HepG2 (cell line): ENCODE data around the gene ZNF544. TPM values are rescaled to one million over a fixed set of nuclear protein-coding genes. Genes with fewer than 3 reads are reported as not detected.

ENCODE experiments used
- CBX1 ChIP-seq: IDR thresholded peaks from one replicate; pipeline ENCODE4 v1.6.1; 2016; ENCODE audit warnings: antibody characterized with exemption, low read depth
- CEBPB ChIP-seq: IDR thresholded peaks from 2 replicates; pipeline ENCODE4 v1.6.1; 2011; ENCODE audit warnings: low read depth, low read length, improper control_type of control experiment, borderline replicate concordance
- HNRNPH1 ChIP-seq: fragments of 200-400 bp; formaldehyde crosslinking; optimal IDR thresholded peaks from 2 replicates; pipeline ENCODE3; 2017; ENCODE audit warnings: mild to moderate bottlenecking, low read depth, low read length
- LRRFIP1 ChIP-seq: sonication (generic); formaldehyde crosslinking; conservative IDR thresholded peaks from 2 replicates; pipeline ENCODE4 v1.4.0; 2020; ENCODE audit warnings: missing genetic modification reagents
- MBD4 ChIP-seq: IDR thresholded peaks from 2 replicates; pipeline ENCODE4 v1.6.1; 2012; ENCODE audit warnings: low read length, inconsistent platforms, borderline replicate concordance
- NR2F2 ChIP-seq: IDR thresholded peaks from 2 replicates; pipeline ENCODE4 v1.6.1; 2012; ENCODE audit warnings: low read depth, inconsistent platforms, borderline replicate concordance
- PAX8 ChIP-seq: sonication (generic); formaldehyde crosslinking; IDR thresholded peaks from 2 replicates; pipeline ENCODE4 v1.8.0; 2022; ENCODE audit warnings: mild to moderate bottlenecking, missing genetic modification reagents, borderline replicate concordance
- PHF5A ChIP-seq: IDR thresholded peaks from one replicate; pipeline ENCODE4 v1.6.1; 2018; ENCODE audit warnings: low read depth, missing genetic modification reagents; ENCODE audit not compliant: unreplicated experiment
- POLR2AphosphoS5 ChIP-seq: IDR thresholded peaks from 2 replicates; pipeline ENCODE4 v1.6.1; 2012; ENCODE audit warnings: low read depth, low read length
- SP5 ChIP-seq: IDR thresholded peaks from 2 replicates; pipeline ENCODE4 v1.6.1; 2016; ENCODE audit warnings: low read depth, borderline replicate concordance
- SPEN ChIP-seq: sonication (generic); formaldehyde crosslinking; IDR thresholded peaks from 2 replicates; pipeline ENCODE4 v1.5.1; 2020; ENCODE audit warnings: low read depth, mild to moderate bottlenecking, missing genetic modification reagents
- THAP7 ChIP-seq: sonication (generic); formaldehyde crosslinking; IDR thresholded peaks from 2 replicates; pipeline ENCODE4 v1.8.1; 2023; ENCODE audit warnings: mild to moderate bottlenecking, missing genetic modification reagents
- ZBTB34 ChIP-seq: sonication (generic); formaldehyde crosslinking; IDR thresholded peaks from 2 replicates; pipeline ENCODE4 v1.8.0; 2022; ENCODE audit warnings: mild to moderate bottlenecking, missing genetic modification reagents
- ZFP1 ChIP-seq: IDR thresholded peaks from 2 replicates; pipeline ENCODE4 v1.6.1; 2016
- ZNF326 ChIP-seq: sonication (generic); formaldehyde crosslinking; IDR thresholded peaks from 2 replicates; pipeline ENCODE4 v1.4.0; 2020; ENCODE audit warnings: missing genetic modification reagents, borderline replicate concordance
- ZNF430 ChIP-seq: sonication (generic); formaldehyde crosslinking; IDR thresholded peaks from 2 replicates; pipeline ENCODE4 v1.9.0; 2021; ENCODE audit warnings: mild to moderate bottlenecking, missing genetic modification reagents
- ZNF468 ChIP-seq: sonication (generic); formaldehyde crosslinking; IDR thresholded peaks from 2 replicates; pipeline ENCODE4 v1.8.0; 2022; ENCODE audit warnings: mild to moderate bottlenecking, moderate library complexity, missing genetic modification reagents
- ZNF670 ChIP-seq: sonication (generic); formaldehyde crosslinking; IDR thresholded peaks from 2 replicates; pipeline ENCODE4 v1.8.0; 2022; ENCODE audit warnings: mild to moderate bottlenecking, missing genetic modification reagents, borderline replicate concordance
- ZNF749 ChIP-seq: sonication (generic); formaldehyde crosslinking; IDR thresholded peaks from 2 replicates; pipeline ENCODE4 v1.8.0; 2022; ENCODE audit warnings: mild to moderate bottlenecking, missing genetic modification reagents, moderate library complexity, borderline replicate concordance
- ZNF879 ChIP-seq: sonication (generic); formaldehyde crosslinking; IDR thresholded peaks from 2 replicates; pipeline ENCODE4 v1.8.1; 2023; ENCODE audit warnings: missing genetic modification reagents
- polyA plus RNA-seq, 8 experiments: library from polyadenylated mRNA; depleted of rRNA in 3 of 8; stranded (reverse) in 7 of 8; unstranded in 1 of 8; fragments of >200 nt; fragmentation: Illumina TruSeq in 4 of 8; extraction: Trizol in 4 of 8; gene quantifications; 2 replicates each; pipeline versions ENCODE4 v1.2.1 to v1.2.3, GENCODE V29; 2011 to 2016; ENCODE audit warnings: low read depth in 4 of 8, missing spikeins in 1 of 8, mixed read lengths in 1 of 8; ENCODE audit not compliant: insufficient read depth in 1 of 8
- total RNA-seq, 5 experiments: library from RNA; depleted of rRNA; stranded (reverse); fragments of >200 nt; fragmentation: Illumina TruSeq; extraction: Trizol; gene quantifications; 2 replicates each; pipeline ENCODE4 v1.2.3, GENCODE V29; 2016; ENCODE audit warnings: low read depth in 1 of 5
- TF ChIP-seq, protein P1 (sequence below): sonication (generic); formaldehyde crosslinking; IDR thresholded peaks from 2 replicates; pipeline ENCODE4 v1.8.0; 2022; ENCODE audit warnings: missing genetic modification reagents, mild to moderate bottlenecking, borderline replicate concordance
- TF ChIP-seq, protein P2 (sequence below): sonication (generic); formaldehyde crosslinking; IDR thresholded peaks from 2 replicates; pipeline ENCODE4 v1.4.0; 2020; ENCODE audit warnings: mild to moderate bottlenecking, low read depth, missing genetic modification reagents

The ZNF544 gene
- total and polyA plus RNA-seq, 2 of the 13 experiments (the other 11 are each of a cell fraction or from before 2014, with no cell fraction given): 13.1 to 17.0 TPM

DNA sequence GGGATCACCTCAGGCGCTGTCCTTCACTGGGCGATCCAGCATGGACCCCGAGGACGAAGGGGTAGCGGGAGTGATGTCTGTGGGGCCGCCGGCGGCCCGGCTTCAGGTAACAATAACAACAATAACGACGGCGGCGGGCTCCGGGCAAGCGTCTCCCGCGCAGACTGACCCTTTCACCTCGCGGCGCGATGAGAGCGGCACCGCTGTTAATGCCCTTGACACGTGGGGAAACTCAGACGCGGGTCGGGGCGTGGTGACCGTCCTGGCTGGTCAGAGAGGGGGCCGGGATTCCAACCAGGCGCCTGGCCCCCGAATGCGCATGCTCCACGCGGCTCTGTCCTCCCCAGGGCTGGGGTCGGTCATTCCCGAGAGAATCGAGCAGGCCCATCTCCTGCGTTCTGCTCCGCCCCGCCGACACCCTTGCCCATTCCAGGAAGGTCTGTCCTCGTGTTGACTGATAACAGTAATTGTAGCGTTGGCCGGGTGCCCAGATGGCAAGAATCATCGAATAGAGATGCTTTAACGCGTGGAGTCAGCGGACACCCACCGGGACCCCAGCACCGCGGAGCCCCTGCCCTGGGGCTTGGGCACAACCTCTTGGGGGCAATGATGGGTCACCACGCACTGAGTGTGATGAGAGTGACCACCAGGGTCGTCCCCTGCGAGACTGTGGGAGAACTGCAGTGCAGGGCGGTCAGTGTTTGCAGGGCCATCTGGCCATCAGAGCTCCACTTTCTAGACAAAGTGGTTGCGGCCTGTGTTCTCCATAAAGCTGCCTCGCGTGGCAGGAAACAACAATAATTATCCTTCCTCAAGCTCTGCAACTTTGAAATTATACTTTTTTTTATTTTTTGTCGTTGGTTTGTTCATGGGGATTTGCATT is 50.6 kb downstream of the ZNF544 start (continued):
- TF ChIP-seq POLR2AphosphoS5: no peak
- no peak for TF ChIP-seq ZNF670
- peak; percentile 80; the same call in 1 of the 2 replicates for TF ChIP-seq ZNF879 (CRISPR knock-in tag)
- no peak for TF ChIP-seq LRRFIP1
- no peak for TF ChIP-seq ZBTB34 (CRISPR knock-in tag)
- peak; percentile 71; the same call in 1 of the 2 replicates for TF ChIP-seq PAX8 (CRISPR knock-in tag)
- TF ChIP-seq HNRNPH1: no peak
- TF ChIP-seq CEBPB: no peak
- TF ChIP-seq SP5: peak; percentile 34; the same call in 1 of the 2 replicates
- TF ChIP-seq, protein P1, sequence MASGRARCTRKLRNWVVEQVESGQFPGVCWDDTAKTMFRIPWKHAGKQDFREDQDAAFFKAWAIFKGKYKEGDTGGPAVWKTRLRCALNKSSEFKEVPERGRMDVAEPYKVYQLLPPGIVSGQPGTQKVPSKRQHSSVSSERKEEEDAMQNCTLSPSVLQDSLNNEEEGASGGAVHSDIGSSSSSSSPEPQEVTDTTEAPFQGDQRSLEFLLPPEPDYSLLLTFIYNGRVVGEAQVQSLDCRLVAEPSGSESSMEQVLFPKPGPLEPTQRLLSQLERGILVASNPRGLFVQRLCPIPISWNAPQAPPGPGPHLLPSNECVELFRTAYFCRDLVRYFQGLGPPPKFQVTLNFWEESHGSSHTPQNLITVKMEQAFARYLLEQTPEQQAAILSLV: no peak; the same call in 1 of the 2 replicates
- TF ChIP-seq, protein P2, sequence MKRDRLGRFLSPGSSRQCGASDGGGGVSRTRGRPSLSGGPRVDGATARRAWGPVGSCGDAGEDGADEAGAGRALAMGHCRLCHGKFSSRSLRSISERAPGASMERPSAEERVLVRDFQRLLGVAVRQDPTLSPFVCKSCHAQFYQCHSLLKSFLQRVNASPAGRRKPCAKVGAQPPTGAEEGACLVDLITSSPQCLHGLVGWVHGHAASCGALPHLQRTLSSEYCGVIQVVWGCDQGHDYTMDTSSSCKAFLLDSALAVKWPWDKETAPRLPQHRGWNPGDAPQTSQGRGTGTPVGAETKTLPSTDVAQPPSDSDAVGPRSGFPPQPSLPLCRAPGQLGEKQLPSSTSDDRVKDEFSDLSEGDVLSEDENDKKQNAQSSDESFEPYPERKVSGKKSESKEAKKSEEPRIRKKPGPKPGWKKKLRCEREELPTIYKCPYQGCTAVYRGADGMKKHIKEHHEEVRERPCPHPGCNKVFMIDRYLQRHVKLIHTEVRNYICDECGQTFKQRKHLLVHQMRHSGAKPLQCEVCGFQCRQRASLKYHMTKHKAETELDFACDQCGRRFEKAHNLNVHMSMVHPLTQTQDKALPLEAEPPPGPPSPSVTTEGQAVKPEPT (CRISPR knock-in tag): no peak
- TF ChIP-seq ZNF430 (CRISPR knock-in tag): no peak
- no peak for TF ChIP-seq ZNF468 (CRISPR knock-in tag)
- no peak for TF ChIP-seq CBX1
- no peak for TF ChIP-seq ZFP1 (CRISPR knock-in tag)
- TF ChIP-seq MBD4: no peak
- no peak for TF ChIP-seq ZNF749 (CRISPR knock-in tag)
- TF ChIP-seq NR2F2: no peak; the same call in 1 of the 2 replicates
- TF ChIP-seq PHF5A: no peak
- TF ChIP-seq ZNF326 (CRISPR knock-in tag): no peak; the same call in 1 of the 2 replicates
- TF ChIP-seq THAP7: no peak
- peak; percentile 64 for TF ChIP-seq SPEN
